Stimulated activated CD4-positive, alpha-beta T cell treated with anti-CD3 and anti-CD28 coated beads, Interleukin-2, amount 100 ng/mL, for 4 hours (primary cell): ENCODE results near the gene ZNF763.
"Not testable (repeated sequence)": the region's sequence is repeated elsewhere in the genome, so short reads cannot be mapped to it uniquely, and the experiment has no call there.

Experiments
- DNase-seq: peaks from one replicate; pipeline ENCODE4 v3.0.0-alpha.2; 2020; ENCODE audit warnings: low read depth

The ZNF763 gene

GRCh38 chr19:11971041-11971440, 6.2 kb downstream of the ZNF763 start:
- no peak for DNase-seq

DNA sequence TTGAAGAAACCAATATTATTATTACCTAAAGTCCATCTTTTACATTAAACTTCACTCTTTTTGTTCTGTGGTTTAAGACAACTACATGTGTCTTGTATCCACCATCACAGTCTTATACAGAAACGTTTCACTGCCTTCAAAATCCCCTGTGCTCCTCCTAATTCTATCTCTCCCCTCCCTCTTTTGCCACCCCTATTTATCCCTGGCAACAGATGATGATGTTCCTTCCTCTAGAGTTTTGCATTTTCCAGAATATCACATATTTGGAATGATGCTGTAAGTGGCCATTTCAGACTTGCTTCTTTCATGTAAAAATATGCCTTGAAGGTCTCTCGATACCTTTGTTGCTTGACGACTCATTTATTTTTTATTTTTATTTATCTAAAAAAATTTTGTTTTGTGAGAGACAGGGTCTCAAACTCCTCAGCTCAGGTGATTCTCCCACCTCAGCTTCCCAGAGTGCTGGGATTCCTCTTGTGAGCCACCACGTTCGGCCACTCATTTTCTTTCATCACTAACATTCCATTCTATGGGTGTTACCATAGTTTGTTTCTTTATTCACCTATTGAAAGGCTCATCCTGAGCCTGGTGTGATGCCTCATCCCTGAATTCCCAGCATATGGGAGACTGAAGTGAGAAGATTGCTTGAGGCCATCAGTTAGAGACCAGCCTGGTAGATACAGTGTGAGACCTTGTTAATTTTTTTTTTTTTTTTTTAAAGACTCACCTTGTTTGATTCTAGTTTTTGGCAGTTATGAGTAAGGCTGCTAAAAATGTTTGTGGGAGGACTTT, 8.4 kb downstream of the ZNF763 start:
- no peak for DNase-seq

DNA sequence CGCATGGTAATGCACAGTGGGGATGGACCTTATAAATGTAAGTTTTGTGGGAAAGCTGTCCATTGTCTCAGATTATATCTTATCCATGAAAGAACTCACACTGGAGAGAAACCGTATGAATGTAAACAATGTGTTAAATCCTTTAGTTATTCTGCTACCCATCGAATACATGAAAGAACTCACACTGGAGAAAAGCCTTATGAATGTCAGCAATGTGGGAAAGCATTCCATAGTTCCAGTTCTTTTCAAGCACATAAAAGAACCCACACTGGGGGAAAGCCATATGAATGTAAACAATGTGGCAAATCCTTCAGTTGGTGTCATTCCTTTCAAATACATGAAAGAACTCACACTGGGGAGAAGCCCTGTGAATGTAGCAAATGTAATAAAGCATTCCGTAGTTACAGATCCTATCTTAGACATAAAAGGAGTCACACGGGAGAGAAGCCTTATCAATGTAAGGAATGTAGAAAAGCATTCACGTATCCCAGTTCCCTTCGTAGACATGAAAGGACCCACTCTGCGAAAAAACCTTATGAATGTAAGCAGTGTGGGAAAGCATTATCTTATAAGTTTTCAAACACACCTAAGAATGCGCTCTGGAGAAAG, 13.8 kb downstream of the ZNF763 start:
- DNase-seq = no peak

DNA sequence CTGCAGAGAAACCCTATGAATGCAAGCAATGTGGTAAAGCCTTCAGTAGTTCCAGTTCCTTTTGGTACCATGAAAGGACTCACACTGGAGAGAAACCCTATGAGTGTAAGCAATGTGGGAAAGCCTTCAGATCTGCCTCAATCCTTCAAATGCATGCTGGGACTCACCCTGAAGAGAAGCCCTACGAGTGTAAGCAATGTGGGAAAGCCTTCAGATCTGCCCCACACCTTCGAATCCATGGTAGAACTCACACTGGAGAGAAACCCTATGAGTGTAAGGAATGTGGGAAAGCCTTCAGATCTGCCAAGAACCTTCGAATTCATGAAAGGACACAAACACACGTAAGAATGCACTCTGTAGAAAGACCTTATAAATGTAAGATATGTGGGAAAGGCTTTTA, 14.7 kb downstream of the ZNF763 start:
- no peak for DNase-seq

DNA sequence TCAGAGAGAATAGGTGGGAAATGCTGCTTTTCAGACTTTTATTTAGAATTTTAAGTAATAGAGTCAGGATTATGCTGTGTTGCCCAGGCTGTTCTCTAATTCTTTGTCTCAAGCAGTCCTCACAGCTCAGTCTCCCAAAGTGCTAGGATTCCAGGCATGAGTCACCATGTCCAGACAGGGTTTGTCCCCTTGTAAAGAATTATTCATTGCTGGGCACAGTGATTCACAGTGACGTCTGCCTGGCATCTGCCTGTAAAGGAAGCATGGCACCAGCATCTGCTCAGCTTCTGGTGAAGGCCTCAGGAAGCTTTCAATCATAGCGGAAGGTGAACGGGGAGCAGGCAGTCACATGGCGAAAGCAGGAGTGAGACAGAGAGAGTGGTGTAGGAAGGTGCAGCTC, 17.7 kb downstream of the ZNF763 start:
- no peak for DNase-seq

- DNase-seq = no peak
Observed at GRCh38 chr19:11984986-11985385, 20.1 kb downstream of the ZNF763 start.

DNA sequence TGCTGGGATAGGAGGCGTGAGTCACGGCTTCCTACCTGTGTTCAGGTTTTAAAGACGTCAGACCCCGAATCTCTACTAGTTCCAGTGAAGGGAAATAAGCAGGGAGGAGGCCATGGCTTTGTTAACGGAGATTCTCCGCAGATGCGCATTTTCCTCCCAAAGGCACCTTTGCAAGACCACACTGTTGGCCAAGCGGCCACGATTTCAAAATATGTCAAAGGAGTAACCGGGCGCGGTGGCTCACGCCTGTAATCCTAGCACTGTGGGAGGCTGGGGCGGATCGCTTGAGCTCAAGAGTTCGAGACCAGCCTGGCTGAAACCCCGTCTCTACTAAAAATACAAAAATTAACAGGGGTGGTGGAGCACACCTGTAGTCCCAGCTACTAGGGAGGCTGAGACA, 21.9 kb downstream of the ZNF763 start:
- DNase-seq = no peak

DNA sequence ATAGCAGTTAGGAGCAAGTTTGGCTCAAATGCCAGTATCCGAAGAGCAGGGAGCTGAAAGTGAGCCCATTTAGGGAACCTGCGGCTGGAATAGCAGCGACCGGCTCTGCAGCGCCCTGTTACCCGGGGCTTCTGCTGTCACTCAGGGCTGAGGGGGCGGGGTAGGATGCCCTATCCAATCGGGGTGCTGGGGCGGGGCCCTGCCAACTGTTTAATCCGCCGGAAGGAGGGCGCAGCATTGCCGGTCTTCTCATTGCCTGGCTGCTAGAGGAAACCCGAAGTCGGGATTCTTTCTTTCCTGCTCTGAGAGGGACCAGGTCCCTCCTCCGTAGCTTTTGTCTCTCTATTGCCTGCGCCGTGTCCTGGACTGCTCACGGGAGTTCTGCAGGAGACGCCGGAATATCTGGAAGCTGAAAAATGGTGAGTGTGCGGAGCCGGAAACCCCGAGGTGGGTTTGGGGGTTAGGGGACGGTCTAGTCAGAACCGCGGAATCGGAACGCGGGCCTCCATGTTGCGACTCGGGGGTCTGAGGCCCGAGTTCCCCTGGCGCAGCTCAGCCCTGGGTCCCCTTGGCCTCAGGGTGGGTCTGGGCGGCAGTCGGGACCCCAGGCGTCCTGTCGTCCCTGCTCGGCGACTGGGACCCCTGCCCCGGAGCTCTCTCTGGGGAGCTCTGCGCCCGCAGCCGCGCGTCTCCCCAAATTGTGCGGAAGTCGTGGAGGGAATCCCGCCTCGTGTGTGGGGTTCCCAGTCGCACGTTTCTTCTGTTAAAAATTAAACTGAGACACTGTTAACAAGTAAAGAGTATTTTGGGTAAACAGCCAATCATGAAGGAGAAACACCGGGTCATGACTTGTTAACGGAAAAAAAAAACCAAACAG, 22.8 kb downstream of the ZNF763 start:
- peak; percentile 90 for DNase-seq

DNA sequence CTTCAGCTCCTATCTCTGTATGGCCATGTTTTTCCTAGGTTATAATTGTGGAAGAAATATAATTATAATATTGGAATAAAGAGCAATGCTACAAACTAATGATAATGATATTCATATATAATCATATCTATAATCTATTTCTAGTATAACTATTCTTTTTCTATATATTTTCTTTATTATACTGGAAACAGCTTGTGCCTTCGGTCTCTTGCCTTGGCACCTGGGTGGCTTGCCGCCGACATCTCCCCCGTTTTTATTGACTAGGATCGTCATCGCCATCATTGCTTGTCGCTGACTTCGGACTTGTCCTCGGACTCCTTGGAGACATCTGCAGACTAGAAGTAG, 24.2 kb downstream of the ZNF763 start:
- DNase-seq = no peak

- not testable (repeated sequence) for DNase-seq
Observed at GRCh38 chr19:11991921-11992320, 27.1 kb downstream of the ZNF763 start.

DNA sequence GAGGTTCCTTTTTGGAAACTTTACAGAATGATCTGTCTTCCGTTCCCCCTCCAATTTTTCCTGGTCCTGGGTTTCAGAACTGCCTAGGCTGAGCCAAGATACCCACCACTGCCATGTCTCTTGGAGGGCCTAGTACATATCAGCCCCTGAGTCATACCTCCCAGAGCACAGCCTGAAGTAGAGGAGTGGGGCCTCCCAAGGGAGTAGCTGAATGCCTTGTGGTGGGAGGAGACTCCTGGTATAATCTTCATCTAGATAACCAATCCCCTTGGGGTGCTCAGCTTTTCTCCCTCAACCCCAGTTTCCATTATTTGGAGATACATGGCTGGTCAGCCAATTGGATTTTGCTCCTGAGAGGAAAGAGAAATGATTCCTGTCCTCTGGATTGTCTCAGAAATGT, 30.3 kb downstream of the ZNF763 start:
- no peak for DNase-seq

GRCh38 chr19:12000152-12000981, 35.5 kb downstream of the ZNF763 start:
- DNase-seq = no peak

GRCh38 chr19:12015015-12015752, 50.3 kb downstream of the ZNF763 start:
- DNase-seq = no peak

DNA sequence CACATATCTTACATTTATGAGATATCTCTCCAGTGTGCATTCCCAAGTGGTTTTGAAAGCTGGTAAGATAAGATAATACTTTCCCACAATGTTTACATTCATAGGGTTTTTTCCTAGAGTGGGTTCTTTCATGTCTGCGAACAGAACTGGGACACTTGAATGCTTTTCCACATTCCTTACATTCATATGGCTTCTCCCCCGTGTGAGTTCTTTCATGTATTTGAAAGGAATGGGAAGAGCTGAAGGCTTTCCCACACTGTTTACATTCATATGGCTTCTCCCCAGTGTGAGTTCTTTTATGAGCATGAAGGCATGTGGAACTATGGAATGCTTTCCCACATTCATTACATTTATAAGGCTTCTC, 50.9 kb downstream of the ZNF763 start:
- DNase-seq = no peak
